IMR-90 (cell line): ENCODE measurements around the gene S100A1. TPM values are rescaled to one million over a fixed set of nuclear protein-coding genes. Genes with fewer than 3 reads are reported as not detected.

Experiments
- ATAC-seq: fragments of 200-7000 bp; cut with Tn5 transposase; 2 replicates; pipeline ENCODE4 v1.9.1; 2020; ENCODE audit warnings: low read depth, mild to moderate bottlenecking, moderate library complexity
- BruUV-seq: library from RNA; stranded (reverse); fragments of 400-500 nt; replicated peaks from 2 replicates; lab custom pipeline; 2021; lab: Mats Ljungman, UMichigan
- CTCF ChIA-PET: fragments of 300-600 bp; formaldehyde crosslinking; extraction: SDS; loops from one replicate; lab custom pipeline; 2021; ENCODE audit warnings: antibody characterized with exemption; lab: Yijun Ruan, JAX
- POLR2A ChIA-PET: fragments of 300-600 bp; sonication (Branson Sonifier 250); formaldehyde crosslinking; loops from one replicate; lab custom pipeline; 2022; ENCODE audit warnings: antibody characterized with exemption; ENCODE audit not compliant: unreplicated experiment; lab: Charles Lee
- DNase-seq: peaks from one replicate; pipeline ENCODE4 v3.0.0; 2013
- H2AFZ ChIP-seq: replicated peaks from 2 replicates; pipeline ENCODE3; 2013; ENCODE audit warnings: low read length, mild to moderate bottlenecking; ENCODE audit not compliant: poor library complexity
- H2AK5ac ChIP-seq: 2 replicates; pipeline ENCODE4 v1.6.1; 2013; ENCODE audit warnings: low read depth, low read length, inconsistent platforms
- H2AK9ac ChIP-seq: replicated peaks from 2 replicates; pipeline ENCODE3; 2013; ENCODE audit warnings: mild to moderate bottlenecking, low read depth, low read length, moderate library complexity; ENCODE audit not compliant: poor library complexity
- H2BK120ac ChIP-seq: 2 replicates; pipeline ENCODE4 v1.6.1; 2013; ENCODE audit warnings: low read depth, low read length, inconsistent platforms
- H2BK15ac ChIP-seq: 3 replicates; pipeline ENCODE4 v1.6.1; 2013; ENCODE audit warnings: low read depth, low read length, inconsistent platforms
- H2BK20ac ChIP-seq: 2 replicates; pipeline ENCODE4 v1.6.1; 2013; ENCODE audit warnings: low read depth, mild to moderate bottlenecking, inconsistent platforms, low read length, moderate library complexity
- H2BK5ac ChIP-seq: 2 replicates; pipeline ENCODE4 v1.6.1; 2013; ENCODE audit warnings: mild to moderate bottlenecking, low read depth, low read length, inconsistent platforms; ENCODE audit not compliant: poor library complexity, severe bottlenecking
- H3K14ac ChIP-seq: replicated peaks from 2 replicates; pipeline ENCODE4 v1.6.1; 2013; ENCODE audit warnings: low read depth, low read length, inconsistent platforms
- H3K18ac ChIP-seq: 2 replicates; pipeline ENCODE4 v1.6.1; 2013; ENCODE audit warnings: low read depth, low read length, control low read depth
- H3K23ac ChIP-seq: 2 replicates; pipeline ENCODE4 v1.6.1; 2013; ENCODE audit warnings: low read depth, low read length, inconsistent platforms
- H3K27ac ChIP-seq: 2 replicates; pipeline ENCODE4 v1.5.1; 2013; ENCODE audit warnings: mild to moderate bottlenecking, control low read depth, low read length; ENCODE audit not compliant: insufficient read depth
- H3K27me3 ChIP-seq: 2 replicates; pipeline ENCODE4 v1.6.1; 2013; ENCODE audit warnings: low read length; ENCODE audit not compliant: control insufficient read depth, insufficient read depth
- H3K36me3 ChIP-seq: 2 replicates; pipeline ENCODE4 v1.6.1; 2013; ENCODE audit warnings: low read length, mixed read lengths; ENCODE audit not compliant: control insufficient read depth, insufficient read depth
- H3K4ac ChIP-seq: 2 replicates; pipeline ENCODE4 v1.6.1; 2013; ENCODE audit warnings: low read depth, low read length, inconsistent platforms
- H3K4me1 ChIP-seq: 2 replicates; pipeline ENCODE4 v1.6.1; 2013; ENCODE audit warnings: low read length, mixed read lengths; ENCODE audit not compliant: control insufficient read depth, insufficient read depth
- H3K4me2 ChIP-seq: 2 replicates; pipeline ENCODE4 v1.6.1; 2013; ENCODE audit warnings: low read depth, mild to moderate bottlenecking, control low read depth, low read length, moderate library complexity
- H3K4me3 ChIP-seq: 2 replicates; pipeline ENCODE4 v1.5.1; 2013; ENCODE audit warnings: low read depth, mild to moderate bottlenecking, control low read depth, low read length, moderate library complexity; ENCODE audit not compliant: insufficient read depth
- H3K56ac ChIP-seq: 2 replicates; pipeline ENCODE4 v1.6.1; 2013; ENCODE audit warnings: low read length, inconsistent platforms; ENCODE audit not compliant: insufficient read depth; ENCODE audit errors: extremely low read depth
- H3K79me1 ChIP-seq, 2 experiments: 2 replicates each; pipeline ENCODE4 v1.6.1; 2013; ENCODE audit warnings: low read length in 2 of 2, inconsistent platforms in 1 of 2, low read depth in 1 of 2
- H3K9ac ChIP-seq: 2 replicates; pipeline ENCODE4 v1.6.1; 2013; ENCODE audit warnings: low read depth, low read length, control low read depth
- H3K9me1 ChIP-seq: 2 replicates; pipeline ENCODE4 v1.6.1; 2013; ENCODE audit warnings: low read length, inconsistent platforms; ENCODE audit not compliant: insufficient read depth
- H3K9me3 ChIP-seq: 2 replicates; pipeline ENCODE4 v1.6.1; 2013; ENCODE audit warnings: low read length; ENCODE audit not compliant: control insufficient read depth, insufficient read depth
- H4K20me1 ChIP-seq: 2 replicates; pipeline ENCODE4 v1.6.1; 2013; ENCODE audit warnings: low read length, inconsistent platforms; ENCODE audit not compliant: insufficient read depth
- H4K5ac ChIP-seq: 2 replicates; pipeline ENCODE4 v1.6.1; 2013; ENCODE audit warnings: mild to moderate bottlenecking, low read depth, low read length, control low read depth
- H4K8ac ChIP-seq, 2 experiments: 2 replicates each; pipeline ENCODE4 v1.6.1; 2013; ENCODE audit warnings: low read depth in 2 of 2, low read length in 2 of 2, control low read depth in 1 of 2, inconsistent platforms in 1 of 2
- H4K91ac ChIP-seq: 2 replicates; pipeline ENCODE4 v1.6.1; 2013; ENCODE audit warnings: low read depth, low read length, inconsistent platforms; ENCODE audit not compliant: insufficient read depth
- CEBPB ChIP-seq: IDR thresholded peaks from 2 replicates; pipeline ENCODE4 v1.6.1; 2012; ENCODE audit warnings: low read depth, low read length, improper control_type of control experiment
- CHD1 ChIP-seq: IDR thresholded peaks from 2 replicates; pipeline ENCODE4 v1.6.1; 2012; ENCODE audit warnings: low read depth, low read length, improper control_type of control experiment
- MXI1 ChIP-seq: IDR thresholded peaks from 2 replicates; pipeline ENCODE4 v1.6.1; 2012; ENCODE audit warnings: low read depth, mild to moderate bottlenecking, low read length, moderate library complexity, borderline replicate concordance
- POLR2A ChIP-seq: IDR thresholded peaks from 2 replicates; pipeline ENCODE4 v1.6.1; 2012; ENCODE audit warnings: mild to moderate bottlenecking, low read depth, low read length
- RFX5 ChIP-seq: IDR thresholded peaks from 2 replicates; pipeline ENCODE4 v1.8.0; 2012; ENCODE audit warnings: low read depth, mild to moderate bottlenecking, low read length, moderate library complexity
- WGBS, 2 experiments: methylation state at CpG; one replicate each; pipeline versions ENCODE4 v1.1.5 to v1.1.7; 2013; ENCODE audit warnings: missing lambda C conversion rate in 2 of 2; ENCODE audit not compliant: insufficient read length in 1 of 2; ENCODE audit errors: extremely low coverage in 2 of 2; 5-methylcytosine and 5-hydroxymethylcytosine counted together
- dilution Hi-C: fragments of 300-500 bp; cut with HindIII; formaldehyde crosslinking; loops from one replicate; pipeline ENCODE4 v1.14.3; 2018; ENCODE audit warnings: low sequenced_read_pairs; ENCODE audit not compliant: unreplicated experiment
- in situ Hi-C: fragments of 300-500 bp; cut with MboI; formaldehyde crosslinking; loops from 3 replicates; pipeline ENCODE4 v1.14.3; 2019; ENCODE audit warnings: low sequenced_read_pairs, inconsistent platforms, mixed read lengths
- intact Hi-C: fragments of 100-400 bp; cut with micrococcal nuclease; formaldehyde crosslinking; loops from 2 replicates; pipeline ENCODE4 v1.10.0; 2022
- polyA plus RNA-seq, 3 experiments: library from polyadenylated mRNA; depleted of rRNA; stranded (reverse); fragments of >200 nt; gene quantifications; 2 replicates each; pipeline ENCODE4 v1.2.3, GENCODE V29; 2012; ENCODE audit warnings: low replicate concordance in 1 of 3
- total RNA-seq: library from RNA; depleted of rRNA; stranded (reverse); fragments of >200 nt; gene quantifications from 2 replicates; pipeline ENCODE4 v1.2.3, GENCODE V29; 2012
- TF ChIP-seq, protein P1 (sequence below): fragments of 150-350 bp; IDR thresholded peaks from 2 replicates; pipeline ENCODE4 v1.6.1; 2016; ENCODE audit warnings: low read depth, mild to moderate bottlenecking, low read length, moderate library complexity, borderline replicate concordance

S100A1 gene
- total and polyA plus RNA-seq, 2 of the 4 experiments (the other 2 are of a cell fraction) = 0.18 to 0.29 TPM

DNA sequence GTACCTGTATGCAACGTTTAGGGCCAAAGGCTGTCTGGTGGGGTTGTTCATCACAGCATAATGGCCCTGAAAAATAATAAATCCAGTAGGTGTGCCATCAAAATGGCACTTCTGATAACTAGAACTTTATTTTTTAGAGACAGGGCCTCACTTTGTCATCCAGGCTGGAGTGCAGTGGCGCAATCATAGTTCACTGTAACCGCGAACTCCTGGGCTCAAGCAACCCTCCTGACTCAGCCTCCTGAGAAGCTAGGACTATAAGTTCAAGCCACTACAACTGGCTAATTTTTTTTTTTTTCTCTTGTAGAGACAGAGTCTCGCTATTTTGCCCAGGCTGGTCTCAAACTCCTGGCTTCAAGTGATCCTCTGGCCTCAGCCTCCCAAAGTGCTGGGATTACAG lies 35.0 kb downstream of the S100A1 start:
- H4K91ac ChIP-seq = no peak overlapping the region
- no peaks in the 10 kb centered on the region for H4K20me1 ChIP-seq
- ChIA-PET CTCF (no interaction called here), POLR2A (interaction anchor here (0.7 kb wide), 1 partner anchor 29 kb away, joined by 4 read pairs; no protein-coding TSS in a partner anchor)
- peaks cover 21 to 38% of the 10 kb centered on the region in 2 experiments; a peak in 3 of 4 replicates for H3K79me1 ChIP-seq
- no peak overlapping the region for H3K4me2 ChIP-seq
- peaks cover 61% of the 10 kb centered on the region for H3K36me3 ChIP-seq
- H2AK5ac ChIP-seq = no peak overlapping the region
- H3K18ac ChIP-seq = no peak overlapping the region
- ATAC-seq = no peak
- TF ChIP-seq RFX5 (no peak), POLR2A (no peak), MXI1 (no peak), CHD1 (no peak), CEBPB (peak; percentile 85)
- TF ChIP-seq, protein P1, sequence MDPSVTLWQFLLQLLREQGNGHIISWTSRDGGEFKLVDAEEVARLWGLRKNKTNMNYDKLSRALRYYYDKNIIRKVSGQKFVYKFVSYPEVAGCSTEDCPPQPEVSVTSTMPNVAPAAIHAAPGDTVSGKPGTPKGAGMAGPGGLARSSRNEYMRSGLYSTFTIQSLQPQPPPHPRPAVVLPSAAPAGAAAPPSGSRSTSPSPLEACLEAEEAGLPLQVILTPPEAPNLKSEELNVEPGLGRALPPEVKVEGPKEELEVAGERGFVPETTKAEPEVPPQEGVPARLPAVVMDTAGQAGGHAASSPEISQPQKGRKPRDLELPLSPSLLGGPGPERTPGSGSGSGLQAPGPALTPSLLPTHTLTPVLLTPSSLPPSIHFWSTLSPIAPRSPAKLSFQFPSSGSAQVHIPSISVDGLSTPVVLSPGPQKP = no peak
- BruUV-seq = no TSS peak
- no peak overlapping the region for H3K14ac ChIP-seq
- no peaks in the 10 kb centered on the region for H3K9me1 ChIP-seq
- H2BK15ac ChIP-seq = no peak overlapping the region
- no peak overlapping the region for H4K8ac ChIP-seq
- H3K4me3 ChIP-seq = no peak overlapping the region
- no peak overlapping the region for H3K4ac ChIP-seq
- H2BK120ac ChIP-seq = no peak overlapping the region
- intact Hi-C loops = no loop called here
- H3K4me1 ChIP-seq = peaks cover 3% of the 10 kb centered on the region
- no peak overlapping the region for H2AK9ac ChIP-seq
- in situ Hi-C loops = no loop called here
- no peak overlapping the region for H4K5ac ChIP-seq
- H2AFZ ChIP-seq = no peak overlapping the region
- H3K9ac ChIP-seq = no peak overlapping the region
- DNase-seq = peak; percentile 65
- peak overlapping the region; percentile 26 for H2BK5ac ChIP-seq
- no peak overlapping the region for H3K56ac ChIP-seq
- dilution Hi-C loops = no loop called here
- H3K23ac ChIP-seq = no peak overlapping the region
- no peaks in the 10 kb centered on the region for H3K9me3 ChIP-seq
- H3K27me3 ChIP-seq = no peaks in the 10 kb centered on the region
- H2BK20ac ChIP-seq = no peak overlapping the region
- WGBS, 2 experiments = 86% methylated on average over 1 of the region's 5 CpGs; no CpG with 5 or more reads in 1 of the 2 experiments
- no peak overlapping the region for H3K27ac ChIP-seq
